Measurements from ENCODE around the gene BCLAF3. TPM values are rescaled to one million over a fixed set of nuclear protein-coding genes. Genes with fewer than 3 reads are reported as not detected.

BCLAF3 gene
- total and polyA plus RNA-seq, 2 of the 13 experiments (the other 11 are each of a cell fraction or from before 2014, with no cell fraction given): 1.5 to 2.7 TPM

DNA sequence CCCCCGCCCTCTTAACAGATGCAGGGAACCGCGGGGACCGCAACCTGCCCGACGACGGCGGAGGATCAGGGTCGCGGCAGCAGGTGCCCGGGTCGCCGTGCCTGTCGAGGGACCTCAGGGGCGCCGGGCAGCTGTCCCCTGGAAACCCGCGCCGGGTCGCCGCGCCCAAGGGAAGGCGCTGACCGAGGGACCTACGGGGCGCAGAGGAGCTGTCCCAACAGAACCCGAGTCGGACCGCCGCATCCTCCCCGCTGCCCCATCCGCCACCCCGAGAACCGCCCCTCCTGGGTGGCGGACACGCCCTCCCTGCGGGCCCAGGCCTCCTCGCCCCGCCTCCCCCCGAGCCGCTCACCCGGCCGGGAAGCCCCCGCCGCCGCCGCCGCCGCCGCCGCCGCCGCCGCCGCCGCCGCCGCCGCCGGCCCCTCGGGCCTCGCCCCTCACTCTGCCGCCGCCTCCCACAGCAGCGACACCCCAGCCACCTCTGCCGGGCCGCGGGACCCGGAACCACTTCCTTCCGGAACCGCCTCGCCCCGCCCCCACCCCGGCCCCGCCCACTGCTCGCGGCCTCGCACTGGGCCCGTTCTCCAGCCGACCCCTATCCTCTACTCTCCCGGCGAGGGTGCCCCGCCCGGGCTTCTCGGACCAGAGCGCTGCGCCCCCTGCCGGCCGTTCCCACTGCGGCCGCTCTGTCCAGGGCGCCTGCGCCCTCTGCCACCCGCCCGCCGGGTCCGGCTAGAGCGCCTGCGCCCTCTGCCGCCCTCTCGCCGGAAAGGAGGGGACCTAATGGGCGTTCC is at the start of gene BCLAF3 (continued):
- TF ChIP-seq, protein P1, sequence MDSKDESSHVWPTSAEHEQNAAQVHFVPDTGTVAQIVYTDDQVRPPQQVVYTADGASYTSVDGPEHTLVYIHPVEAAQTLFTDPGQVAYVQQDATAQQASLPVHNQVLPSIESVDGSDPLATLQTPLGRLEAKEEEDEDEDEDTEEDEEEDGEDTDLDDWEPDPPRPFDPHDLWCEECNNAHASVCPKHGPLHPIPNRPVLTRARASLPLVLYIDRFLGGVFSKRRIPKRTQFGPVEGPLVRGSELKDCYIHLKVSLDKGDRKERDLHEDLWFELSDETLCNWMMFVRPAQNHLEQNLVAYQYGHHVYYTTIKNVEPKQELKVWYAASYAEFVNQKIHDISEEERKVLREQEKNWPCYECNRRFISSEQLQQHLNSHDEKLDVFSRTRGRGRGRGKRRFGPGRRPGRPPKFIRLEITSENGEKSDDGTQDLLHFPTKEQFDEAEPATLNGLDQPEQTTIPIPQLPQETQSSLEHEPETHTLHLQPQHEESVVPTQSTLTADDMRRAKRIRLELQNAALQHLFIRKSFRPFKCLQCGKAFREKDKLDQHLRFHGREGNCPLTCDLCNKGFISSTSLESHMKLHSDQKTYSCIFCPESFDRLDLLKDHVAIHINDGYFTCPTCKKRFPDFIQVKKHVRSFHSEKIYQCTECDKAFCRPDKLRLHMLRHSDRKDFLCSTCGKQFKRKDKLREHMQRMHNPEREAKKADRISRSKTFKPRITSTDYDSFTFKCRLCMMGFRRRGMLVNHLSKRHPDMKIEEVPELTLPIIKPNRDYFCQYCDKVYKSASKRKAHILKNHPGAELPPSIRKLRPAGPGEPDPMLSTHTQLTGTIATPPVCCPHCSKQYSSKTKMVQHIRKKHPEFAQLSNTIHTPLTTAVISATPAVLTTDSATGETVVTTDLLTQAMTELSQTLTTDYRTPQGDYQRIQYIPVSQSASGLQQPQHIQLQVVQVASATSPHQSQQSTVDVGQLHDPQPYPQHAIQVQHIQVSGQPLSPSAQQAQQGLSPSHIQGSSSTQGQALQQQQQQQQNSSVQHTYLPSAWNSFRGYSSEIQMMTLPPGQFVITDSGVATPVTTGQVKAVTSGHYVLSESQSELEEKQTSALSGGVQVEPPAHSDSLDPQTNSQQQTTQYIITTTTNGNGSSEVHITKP (CRISPR knock-in tag; IDR thresholded peaks at IDR 0.05; ENCODE audit: low read depth): no peak
- peak; percentile 41; the same call in 1 of the 2 replicates for TF ChIP-seq PHF20 (CRISPR knock-in tag; IDR thresholded peaks at IDR 0.05)
- TF ChIP-seq, protein P2, sequence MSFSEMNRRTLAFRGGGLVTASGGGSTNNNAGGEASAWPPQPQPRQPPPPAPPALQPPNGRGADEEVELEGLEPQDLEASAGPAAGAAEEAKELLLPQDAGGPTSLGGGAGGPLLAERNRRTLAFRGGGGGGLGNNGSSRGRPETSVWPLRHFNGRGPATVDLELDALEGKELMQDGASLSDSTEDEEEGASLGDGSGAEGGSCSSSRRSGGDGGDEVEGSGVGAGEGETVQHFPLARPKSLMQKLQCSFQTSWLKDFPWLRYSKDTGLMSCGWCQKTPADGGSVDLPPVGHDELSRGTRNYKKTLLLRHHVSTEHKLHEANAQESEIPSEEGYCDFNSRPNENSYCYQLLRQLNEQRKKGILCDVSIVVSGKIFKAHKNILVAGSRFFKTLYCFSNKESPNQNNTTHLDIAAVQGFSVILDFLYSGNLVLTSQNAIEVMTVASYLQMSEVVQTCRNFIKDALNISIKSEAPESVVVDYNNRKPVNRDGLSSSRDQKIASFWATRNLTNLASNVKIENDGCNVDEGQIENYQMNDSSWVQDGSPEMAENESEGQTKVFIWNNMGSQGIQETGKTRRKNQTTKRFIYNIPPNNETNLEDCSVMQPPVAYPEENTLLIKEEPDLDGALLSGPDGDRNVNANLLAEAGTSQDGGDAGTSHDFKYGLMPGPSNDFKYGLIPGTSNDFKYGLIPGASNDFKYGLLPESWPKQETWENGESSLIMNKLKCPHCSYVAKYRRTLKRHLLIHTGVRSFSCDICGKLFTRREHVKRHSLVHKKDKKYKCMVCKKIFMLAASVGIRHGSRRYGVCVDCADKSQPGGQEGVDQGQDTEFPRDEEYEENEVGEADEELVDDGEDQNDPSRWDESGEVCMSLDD (CRISPR knock-in tag; IDR thresholded peaks at IDR 0.05; ENCODE audit: borderline replicate concordance): peak; percentile 58; the same call in 1 of the 2 replicates
- TF ChIP-seq STAG1 (CRISPR knock-in tag; IDR thresholded peaks at IDR 0.05): peak; percentile 55
- TF ChIP-seq ZNF34 (CRISPR knock-in tag; IDR thresholded peaks at IDR 0.05; ENCODE audit: borderline replicate concordance): no peak
- no peak for TF ChIP-seq SIN3A (IDR thresholded peaks at IDR 0.05; ENCODE audit: borderline replicate concordance, low read depth, low read length)
- TF ChIP-seq ZMYM4 (CRISPR knock-in tag; IDR thresholded peaks at IDR 0.05): peak; percentile 62
- peak; percentile 24 for TF ChIP-seq XRCC5 (optimal IDR thresholded peaks at IDR 0.05; ENCODE audit: low read length)
- peak; percentile 43; the same call in 1 of the 2 replicates for TF ChIP-seq ZNF770 (CRISPR knock-in tag; IDR thresholded peaks at IDR 0.05)
- TF ChIP-seq CBX5 (CRISPR knock-in tag; IDR thresholded peaks at IDR 0.05; ENCODE audit: borderline replicate concordance): no peak
- 0 out of 2 replicates have a peak, but pooled peaks have one; percentile 44 for TF ChIP-seq RBFOX2 (IDR thresholded peaks at IDR 0.05; ENCODE audit: low read depth, low read length)
- no peak for TF ChIP-seq MZF1 (CRISPR knock-in tag; IDR thresholded peaks at IDR 0.05; ENCODE audit: borderline replicate concordance)
- TF ChIP-seq ARID4A (CRISPR knock-in tag; IDR thresholded peaks at IDR 0.05; ENCODE audit: borderline replicate concordance): peak; percentile 30; the same call in 1 of the 2 replicates
- TF ChIP-seq ZNF672 (CRISPR knock-in tag; IDR thresholded peaks at IDR 0.05): no peak
- TF ChIP-seq SP4 (CRISPR knock-in tag; IDR thresholded peaks at IDR 0.05): 0 out of 2 replicates have a peak, but pooled peaks have one; percentile 39
